NCI-H748 (cell line): ENCODE results near the gene DHCR7.
"Not testable (repeated sequence)": the region's sequence is repeated elsewhere in the genome, so short reads cannot be mapped to it uniquely, and the experiment has no call there.

ENCODE experiments used
- DNase-seq: peaks from one replicate; lab custom pipeline; 2025; ENCODE audit not compliant: unreplicated experiment; lab: John Stamatoyannopoulos, UW

DHCR7 gene

DNA sequence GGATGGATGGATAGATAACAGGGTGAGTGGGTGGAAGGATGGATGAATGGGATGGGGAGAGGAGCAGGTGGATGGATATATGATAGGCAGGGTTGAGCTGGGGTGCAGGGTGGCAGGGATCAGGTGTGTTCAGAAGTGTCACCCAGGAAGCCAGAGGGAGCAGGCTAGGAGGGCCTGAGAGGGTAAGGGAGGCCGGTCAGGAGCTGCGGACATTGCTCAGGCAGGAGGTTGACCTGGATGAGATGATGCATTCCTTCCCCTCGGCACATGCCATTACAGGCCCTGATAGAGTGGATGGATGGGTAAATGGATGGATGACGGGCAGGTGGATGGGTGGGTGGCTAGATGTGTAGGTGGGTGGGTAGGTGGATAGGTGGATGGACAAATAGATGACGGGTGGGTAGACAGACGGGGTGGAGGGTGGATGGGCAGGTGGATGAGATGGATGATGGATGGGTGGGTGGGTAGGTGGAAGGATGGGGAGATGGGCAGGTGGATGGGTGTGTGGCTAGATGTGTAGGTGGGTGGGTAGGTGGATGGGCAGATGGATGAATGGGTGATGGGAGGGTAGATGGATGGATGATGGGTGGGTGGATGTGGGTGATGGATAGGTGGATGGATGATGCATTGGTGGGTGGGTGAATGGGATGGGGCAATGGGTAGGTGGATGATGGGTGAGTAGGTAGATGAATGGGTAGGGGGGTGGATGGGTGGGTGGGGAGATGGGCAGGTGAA, 8.0 kb downstream of the DHCR7 start:
- no peak for DNase-seq

DNA sequence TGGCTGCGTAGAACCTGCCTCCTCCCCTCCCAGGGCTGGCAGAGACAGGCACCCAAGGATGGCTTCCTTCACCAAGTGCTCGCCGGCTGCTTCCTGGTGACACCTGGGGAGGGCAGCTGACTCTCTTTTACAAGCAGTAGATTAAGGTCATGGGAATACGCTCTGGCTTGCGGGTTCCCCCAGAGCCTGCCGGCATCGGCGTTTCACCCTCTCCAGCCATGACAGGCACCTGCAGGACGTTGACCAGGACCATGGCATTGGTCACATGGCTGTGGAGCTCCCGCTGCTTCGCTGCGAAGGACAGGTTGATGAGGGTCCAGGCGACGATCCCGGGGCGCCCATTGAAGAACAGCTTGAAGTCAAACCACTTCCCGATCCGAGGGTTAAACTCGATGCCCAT, 9.5 kb downstream of the DHCR7 start:
- DNase-seq = no peak

DNA sequence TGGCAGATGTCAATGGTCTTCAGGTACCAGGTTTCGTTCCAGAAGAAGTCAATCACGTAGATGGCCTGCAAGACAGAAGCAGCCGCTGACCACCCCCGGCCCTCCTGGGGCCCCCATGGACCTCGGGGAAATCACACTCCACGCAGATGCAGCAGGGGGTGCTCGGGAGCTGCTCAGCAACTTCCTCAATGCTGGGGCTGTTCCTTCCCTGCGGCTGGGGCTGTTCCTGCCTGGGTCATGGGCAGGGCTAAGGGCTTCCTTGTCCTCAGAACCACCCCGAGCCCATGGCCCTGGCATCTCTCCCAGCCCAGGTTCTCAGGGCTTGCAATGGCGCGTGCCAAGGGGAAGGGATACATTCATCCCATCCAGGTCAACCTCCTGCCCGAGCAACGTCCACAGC, 10.3 kb downstream of the DHCR7 start:
- no peak for DNase-seq

DNA sequence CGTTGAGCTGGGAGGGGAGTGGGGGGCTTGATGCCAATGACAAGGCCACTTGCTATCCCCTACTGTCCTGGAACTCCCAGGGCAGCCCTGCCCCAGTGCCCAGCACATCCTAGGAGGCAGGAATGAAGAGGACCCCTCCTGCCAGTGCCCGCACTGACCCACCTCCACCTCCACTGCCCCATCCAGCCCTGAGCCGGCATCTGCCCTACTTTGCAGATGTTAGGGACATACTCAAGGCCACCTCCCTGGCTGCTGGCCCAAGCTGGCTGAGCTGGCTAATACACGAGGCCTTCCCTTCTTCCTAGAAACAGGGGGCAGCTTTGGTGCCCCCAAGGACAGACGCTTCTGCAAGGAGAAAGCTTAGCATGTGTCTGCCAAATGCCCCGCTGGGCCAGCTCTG, 10.8 kb downstream of the DHCR7 start:
- no peak for DNase-seq

DNA sequence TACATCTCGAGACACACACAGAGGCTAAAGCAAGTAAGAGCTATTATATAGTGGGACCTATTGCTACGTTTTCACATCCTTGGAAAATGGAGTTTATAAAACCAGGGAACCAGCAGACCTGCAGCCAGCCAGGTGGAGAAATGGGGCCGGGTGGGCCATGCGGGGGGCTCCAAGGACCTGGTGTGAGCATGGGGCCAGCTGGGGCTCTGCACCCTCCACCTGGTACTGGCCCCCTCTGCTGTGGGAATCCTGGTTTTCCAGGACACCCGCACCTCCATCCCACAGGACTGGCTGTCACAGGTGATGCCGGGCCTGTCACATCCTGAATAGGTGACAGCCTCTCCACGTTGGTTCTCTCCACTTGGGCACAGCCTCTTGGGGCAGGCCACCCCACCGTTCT, 11.3 kb downstream of the DHCR7 start:
- no peak for DNase-seq

DNA sequence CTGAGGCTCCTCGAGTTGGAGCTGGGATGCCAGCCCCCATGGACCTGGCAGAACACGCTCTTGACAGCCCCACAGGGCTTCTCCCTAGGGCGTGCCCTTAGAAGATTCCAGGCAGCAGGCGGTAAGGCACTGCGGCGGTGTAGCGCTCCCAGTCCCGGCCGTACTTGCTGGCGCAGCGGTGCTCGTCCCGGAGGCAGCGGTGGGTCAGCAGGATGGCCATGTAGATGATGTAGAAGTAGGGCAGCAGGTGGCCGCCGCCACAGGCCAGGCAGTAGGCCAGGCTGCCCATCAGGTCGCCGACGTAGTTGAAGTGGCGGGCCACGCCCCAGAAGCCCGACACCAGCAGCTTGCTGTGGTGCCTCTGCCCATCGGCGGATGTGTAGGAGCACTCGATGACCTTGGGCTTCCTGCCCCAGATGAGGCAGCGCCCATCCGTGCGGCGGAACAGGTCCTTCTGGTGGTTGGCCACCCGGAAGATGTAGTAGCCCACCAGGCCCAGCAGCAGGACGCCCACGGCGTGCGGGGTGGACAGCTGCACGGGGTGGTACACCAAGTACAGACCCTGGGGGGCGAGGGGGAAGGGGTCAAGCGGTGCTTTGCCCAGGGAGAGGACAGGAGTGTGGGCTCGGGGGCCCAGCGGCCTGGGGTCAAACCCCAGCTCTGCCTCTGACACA, 12.8 kb downstream of the DHCR7 start:
- no peak for DNase-seq

DNA sequence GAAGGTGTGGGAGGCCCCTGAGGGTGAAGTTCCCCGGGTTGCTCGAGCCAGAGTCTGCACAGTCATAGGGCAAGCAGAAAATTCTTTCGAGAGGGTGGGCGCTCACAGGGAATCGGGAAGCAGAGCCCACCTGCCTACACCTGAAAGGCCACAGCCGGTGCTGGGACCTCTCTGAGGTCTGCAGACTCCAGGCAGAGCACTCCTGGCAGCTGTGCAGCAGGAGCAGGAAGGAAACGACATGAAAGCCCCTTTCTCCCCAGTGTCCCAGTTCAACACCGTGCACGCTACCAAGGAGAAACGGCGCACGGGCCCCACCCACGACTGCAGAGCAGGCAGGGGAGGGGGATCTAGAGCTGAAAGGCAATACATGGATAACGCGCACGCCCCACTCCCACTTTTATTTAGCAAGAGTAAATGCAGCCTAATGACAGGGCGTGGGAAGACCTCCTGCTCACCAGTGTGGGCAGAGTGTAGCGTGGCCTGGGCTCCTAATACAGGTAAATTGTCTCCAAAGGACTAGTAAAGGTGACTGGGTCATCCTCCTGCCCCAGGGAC, 13.5 kb downstream of the DHCR7 start:
- DNase-seq = no peak

DNA sequence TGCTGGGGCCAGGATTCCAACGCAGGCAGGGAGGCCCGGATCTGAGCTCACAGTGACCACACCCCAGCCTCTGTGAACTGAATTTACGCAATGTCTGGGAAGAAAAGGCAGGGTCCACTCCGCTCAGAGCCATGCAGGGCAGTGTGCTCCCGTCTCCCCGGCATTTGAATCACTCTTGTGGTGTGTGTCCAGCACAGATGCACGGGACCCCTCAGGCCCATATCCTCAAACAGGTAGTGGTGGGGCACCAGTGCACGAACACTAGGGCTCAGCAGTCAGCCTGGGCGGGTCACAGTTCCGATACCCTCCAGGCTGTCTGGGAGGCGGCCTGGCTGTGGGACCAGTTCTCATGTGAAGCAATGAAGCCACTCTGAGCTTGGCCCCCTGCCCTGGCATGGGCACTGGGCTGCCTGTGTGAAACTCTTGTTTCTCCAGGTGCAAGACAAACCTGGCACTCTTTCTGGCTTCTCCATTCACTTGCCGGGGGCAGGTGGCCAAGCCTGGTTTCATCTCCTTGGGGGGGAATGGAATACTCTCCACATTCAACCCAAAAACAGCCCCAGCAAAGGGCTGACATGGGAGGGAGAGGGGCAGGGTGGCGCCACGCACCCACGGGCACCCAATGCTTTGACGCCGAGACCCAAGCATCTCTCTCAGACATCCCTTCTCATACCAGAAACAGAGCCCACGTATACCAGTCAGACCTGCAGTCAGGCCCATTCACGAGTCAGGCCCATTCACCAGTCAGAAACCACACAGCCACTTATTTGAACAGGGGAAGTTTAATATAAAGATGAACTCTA, 14.3 kb downstream of the DHCR7 start:
- DNase-seq = no peak

DNA sequence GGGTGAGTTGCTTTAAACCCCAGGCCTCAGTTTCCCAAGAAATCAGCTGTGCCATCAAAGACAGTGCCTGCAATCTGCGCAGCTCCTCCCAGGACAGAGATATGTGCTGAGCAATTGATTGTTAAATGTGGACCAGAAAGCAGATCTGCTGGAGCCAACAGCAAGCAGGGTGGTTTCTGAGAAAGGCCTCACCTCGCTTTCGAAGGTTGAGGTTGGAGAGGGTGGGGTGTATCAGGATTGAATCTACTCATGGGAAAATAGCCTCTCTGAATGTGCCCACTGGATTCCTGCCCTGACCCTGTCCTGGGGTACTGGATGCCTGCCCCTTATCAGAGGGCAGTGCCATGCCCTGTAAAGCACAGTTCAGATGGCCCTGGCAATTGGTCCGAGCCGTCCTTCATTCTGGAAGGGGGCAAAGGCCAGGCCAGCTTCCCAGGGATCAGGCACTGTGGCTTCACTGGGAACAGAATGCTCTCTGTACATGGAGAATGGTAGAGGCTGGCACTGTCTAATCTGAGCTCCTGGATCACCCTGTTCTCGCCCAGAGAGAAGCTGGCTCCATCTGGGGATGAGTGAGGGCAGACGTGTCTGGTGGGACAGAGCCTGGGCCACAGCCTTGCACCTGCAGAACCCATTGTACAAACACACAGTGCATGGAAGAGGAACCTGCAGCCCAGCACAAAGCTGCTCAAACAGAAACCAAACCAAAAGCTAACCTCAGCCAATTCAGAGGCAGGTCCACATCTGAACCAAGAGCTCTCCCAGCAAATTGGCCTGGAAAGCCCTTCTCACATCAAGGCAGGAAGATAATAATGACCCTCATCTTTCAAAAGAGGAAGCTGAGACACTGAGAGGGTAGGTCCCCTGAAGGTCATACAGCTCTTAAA, 15.2 kb downstream of the DHCR7 start:
- DNase-seq = no peak

DNA sequence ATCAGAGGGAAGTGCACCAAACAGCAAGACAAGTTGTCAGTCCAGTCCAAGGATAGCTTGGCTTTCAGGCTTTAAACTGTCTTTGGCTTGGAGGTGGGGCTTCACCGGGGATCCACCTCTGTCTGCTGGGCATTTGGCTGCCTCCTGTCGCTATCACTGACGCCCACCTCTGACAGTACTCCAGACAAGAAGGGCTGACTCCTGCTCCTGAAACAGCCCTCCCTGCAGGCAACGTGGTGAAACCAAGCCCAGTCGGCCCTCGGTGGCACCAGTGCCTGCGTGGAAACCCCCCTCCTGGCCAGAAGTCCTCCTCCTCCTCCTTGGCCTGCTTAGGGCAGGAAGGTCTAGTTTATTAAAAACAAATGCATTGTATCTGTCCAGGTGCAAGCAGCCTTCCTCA, 16.9 kb downstream of the DHCR7 start:
- no peak for DNase-seq

DNA sequence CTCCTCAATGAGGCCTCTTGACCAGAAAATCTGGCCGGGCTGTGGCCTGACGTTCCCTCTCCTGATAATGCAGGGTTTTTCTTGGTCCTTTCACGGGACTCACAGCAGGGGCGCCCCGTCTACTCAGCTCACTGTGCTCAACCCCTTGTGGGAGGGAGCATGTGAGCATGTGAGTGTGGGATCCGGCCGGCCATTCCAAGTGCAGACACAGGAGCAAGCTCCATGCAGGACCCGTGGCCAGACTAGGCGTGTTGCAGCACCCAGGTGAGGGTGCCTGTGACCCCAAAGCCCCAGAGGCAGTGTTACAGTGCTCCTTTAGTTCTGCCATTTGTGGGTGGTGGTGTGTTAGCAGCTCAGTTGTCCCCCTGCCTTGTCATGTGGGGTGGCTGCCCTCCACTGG, 18.0 kb downstream of the DHCR7 start:
- no peak for DNase-seq

DNA sequence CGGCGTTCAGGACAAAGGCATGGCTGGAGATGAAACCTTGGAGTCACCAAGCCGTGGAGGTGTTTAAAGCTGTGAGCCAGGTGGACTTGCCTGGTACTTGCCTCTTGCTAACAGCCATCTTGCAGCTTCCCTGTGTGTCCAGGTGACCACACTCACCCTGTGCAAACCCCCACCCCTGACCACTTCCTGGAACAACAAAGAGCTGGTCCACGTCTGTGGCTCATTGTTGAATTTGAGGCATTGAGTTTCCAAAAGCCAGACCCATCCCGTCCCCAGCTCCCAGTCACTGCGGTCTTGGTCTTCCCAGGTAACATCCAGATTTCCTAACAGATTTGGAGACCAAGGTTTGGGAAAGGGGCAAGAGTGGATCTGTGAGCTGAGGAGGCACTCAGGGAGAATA, 18.5 kb downstream of the DHCR7 start:
- DNase-seq = no peak

DNA sequence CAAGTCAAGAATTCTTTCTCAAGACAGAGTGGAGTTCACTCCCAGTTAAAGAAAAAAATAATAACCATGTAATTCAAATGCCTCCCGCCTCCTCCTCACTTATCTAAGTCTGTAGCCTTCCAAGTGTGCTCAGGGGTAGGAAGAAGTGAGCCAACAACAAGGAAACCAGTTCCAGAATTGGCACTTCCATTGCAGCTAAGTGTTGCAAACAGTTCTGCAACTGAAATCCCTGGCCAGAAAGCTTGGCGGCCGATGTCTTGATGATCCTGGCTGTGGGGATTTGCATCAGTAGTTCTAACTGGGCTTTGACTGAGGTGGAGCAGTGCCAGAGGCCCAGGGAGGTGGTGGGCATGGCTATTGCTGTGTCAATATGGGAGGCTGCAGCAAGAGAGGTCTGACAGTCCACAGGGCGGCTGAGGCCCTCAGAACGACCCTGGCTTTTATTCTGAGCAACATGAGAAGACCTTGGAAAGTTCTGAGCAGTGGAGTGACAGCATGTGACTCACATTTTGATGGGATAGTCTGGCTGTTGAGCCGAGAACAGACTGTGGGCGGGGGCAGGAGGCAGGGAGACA, 19.2 kb downstream of the DHCR7 start:
- no peak for DNase-seq

DNA sequence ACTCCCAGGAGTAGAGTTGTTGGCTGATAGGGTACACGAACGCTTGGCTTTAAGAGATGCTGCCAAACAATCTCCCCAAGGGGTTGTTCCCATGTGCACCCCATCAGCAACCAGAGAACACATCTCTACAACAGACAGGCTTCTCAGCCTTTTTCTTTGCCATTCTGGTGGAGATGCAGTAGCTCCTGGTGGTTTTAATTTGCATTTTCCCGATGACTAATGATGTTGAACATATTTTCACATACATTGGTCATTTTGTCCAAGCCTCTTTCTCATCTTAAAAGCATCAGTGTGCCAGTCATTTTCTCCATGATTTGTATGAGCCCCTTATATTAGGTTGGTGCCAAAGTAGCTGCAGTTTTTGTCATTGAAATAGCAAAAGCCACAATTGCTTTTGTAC, 21.8 kb downstream of the DHCR7 start:
- no peak for DNase-seq

DNA sequence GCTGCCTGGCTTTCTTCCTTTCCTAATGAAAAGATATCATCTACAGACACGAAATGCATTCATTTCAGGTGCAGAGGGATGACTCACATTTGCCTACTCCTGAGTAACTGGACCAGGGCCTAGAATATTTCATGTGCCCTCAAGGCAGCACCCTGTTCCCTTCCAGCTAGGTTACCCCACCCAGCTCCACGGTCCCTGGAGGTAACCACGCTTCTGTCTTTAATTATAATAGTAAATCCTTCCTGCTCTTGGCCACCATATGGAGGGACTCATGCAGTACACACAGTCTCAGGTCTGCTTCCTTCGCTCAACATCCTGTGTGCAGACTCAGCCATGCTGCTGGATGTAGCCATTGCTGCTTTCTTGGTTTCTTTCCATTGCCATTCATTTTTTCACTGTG, 22.3 kb downstream of the DHCR7 start:
- no peak for DNase-seq

DNA sequence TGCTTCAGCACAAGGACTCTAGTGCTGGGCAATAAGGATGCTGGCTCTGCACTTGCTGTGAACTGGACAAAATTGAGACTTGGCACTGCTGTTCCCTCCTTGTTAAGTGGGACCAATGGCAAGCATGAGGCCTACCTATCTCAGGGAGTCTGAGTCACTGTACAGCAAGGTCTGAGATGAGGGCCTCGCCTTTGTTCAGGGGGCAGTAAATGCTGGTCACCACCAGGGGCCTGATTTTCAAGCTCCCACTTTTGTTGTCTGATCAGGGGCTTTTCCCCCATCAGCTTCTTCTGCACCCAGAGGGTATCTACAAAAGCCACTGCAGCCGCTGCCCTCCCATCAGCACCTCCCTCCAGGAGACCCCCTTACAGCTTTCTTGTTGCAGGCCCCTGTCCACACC, 22.8 kb downstream of the DHCR7 start:
- DNase-seq = no peak

DNA sequence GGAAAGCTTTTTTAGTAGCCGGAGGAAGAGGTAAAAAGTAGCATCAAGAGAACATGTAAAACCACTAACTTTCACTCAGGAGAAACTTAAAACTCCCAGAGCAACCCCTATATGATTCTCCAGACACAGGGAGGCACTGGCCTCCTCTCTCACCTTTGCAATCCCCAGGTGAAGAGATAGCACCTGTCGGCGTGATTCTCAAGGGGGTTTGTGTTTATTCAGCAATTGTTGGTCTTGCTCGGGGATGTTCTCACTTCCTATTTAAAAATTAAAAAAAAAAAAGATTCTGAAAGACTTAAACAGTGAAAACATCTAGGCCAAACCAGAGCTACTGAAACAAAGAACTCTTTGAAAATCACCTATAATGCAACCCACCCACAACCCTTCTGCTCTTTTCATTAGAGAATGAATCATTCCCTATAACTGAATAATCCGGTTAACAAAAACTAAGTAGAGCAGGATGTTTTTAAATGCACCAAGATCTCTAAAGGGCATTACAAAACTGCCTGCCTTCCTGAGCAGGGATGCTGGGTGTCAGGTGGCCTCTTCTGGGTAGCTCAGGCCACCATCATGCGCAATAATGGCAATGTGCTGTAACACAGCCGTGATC, 24.9 kb downstream of the DHCR7 start:
- DNase-seq = no peak

DNA sequence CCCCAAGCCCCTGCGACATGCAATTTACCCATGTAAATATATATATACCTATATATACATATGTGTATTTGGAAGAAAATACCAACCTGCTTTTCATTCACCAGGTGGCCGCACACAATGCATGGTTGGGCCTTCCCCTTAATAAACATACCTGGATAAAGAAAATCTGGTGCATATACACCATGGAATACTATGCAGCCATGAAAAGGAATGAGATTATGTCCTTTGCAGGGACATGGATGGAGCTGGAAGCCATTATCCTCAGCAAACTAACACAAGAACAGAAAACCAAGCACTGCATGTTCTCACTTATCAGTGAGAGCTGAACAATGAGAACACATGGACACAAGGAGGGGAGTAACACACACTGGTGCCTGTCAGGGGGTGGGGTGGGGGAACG, 25.9 kb downstream of the DHCR7 start:
- not testable (repeated sequence) for DNase-seq

DNA sequence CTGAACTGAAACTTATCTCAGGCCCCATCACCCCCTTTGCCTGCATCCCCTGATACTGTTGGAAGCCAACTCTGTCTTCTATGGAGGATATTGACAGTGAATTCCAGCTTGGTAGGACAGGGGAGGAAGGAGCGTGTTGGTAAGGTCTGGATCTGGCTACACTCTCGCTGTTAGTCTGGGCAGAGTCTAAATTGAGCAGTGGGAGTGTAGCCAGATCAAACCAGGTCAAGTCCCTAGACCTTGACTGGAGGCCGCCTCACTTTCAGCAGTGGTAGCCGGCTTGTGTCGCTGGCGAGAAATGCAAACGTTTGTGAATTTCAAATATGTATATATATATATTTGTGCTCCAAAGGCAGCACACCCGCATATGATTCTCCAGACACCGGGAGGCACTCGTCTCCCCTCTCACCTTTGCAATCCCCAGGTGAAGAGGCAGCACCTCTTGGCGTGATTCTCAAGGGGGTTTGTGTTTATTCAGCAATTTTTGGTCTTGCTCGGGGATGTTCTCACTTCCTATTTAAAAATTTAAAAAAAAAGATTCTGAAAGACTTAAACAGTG, 26.7 kb downstream of the DHCR7 start:
- no peak for DNase-seq
